GM12873 (cell line): ENCODE data around the gene USP17L12.
"Not testable (repeated sequence)": the region's sequence is repeated elsewhere in the genome, so short reads cannot be mapped to it uniquely, and the experiment has no call there.

ENCODE experiments used
- CTCF ChIP-seq: IDR thresholded peaks from 2 replicates; pipeline ENCODE4 v1.5.1; 2012; ENCODE audit warnings: low read depth, mild to moderate bottlenecking, moderate library complexity, low read length, control low read depth; ENCODE audit not compliant: insufficient read depth; ENCODE audit errors: missing control alignments

USP17L12 gene

DNA sequence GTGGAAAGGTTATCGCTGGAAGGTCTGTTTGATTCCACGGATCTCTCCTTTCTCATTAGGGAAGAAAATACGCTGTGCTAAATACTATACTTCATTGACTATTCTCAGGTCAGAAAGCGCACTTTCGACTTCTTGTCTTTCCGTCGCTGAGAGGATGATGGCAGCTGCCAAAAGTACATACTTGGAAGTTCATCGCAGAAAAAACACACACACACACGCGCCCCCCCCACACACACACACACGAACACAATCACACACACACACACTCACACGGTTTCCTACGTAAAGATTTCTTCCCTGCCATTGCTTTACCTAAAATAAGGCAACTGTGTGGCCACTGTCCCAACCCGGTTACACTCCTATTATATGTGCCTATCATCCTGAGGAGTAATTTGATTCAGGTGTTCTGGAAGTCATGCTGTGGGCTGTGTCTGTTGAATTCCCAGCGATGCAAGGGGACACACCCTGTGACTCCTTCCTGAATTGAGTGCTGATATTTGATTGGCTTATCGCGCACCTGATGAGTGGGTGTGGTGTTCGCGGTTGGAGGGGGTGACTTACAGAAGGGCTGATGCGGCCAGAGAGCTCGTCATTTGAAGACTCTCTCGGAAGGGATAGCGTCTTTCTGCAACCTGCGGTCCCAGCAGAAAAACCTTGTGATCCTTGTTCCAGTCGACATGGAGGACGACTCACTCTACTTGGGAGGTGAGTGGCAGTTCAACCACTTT lies 28.2 kb downstream of the USP17L12 start, which contains the start of gene USP17L18:
USP17L18 (plus strand) TSS at position 678 of the 728 bp plus-strand sequence; CDS start at position 678, 0 bp downstream.
- not testable (repeated sequence) for TF ChIP-seq CTCF

GRCh38 chr4:9253078-9253477 lies 33.1 kb downstream of the USP17L12 start, which contains the start of gene USP17L19:
TSS of gene USP17L19 (plus strand) at chr4:9253378. CDS start at chr4:9253378, 0 bp downstream.
- TF ChIP-seq CTCF: not testable (repeated sequence)

GRCh38 chr4:9257824-9258223 lies 37.9 kb downstream of the USP17L12 start, which contains the start of gene USP17L20:
TSS of gene USP17L20 (plus strand) at chr4:9258124. CDS start at chr4:9258124, 0 bp downstream.
- TF ChIP-seq CTCF: not testable (repeated sequence)

DNA sequence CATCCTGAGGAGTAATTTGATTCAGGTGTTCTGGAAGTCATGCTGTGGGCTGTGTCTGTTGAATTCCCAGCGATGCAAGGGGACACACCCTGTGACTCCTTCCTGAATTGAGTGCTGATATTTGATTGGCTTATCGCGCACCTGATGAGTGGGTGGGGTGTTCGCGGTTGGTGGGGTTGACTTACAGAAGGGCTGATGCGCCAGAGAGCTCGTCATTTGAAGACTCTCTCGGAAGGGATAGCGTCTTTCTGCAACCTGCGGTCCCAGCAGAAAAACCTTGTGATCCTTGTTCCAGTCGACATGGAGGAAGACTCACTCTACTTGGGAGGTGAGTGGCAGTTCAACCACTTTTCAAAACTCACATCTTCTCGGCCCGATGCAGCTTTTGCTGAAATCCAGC lies 42.6 kb downstream of the USP17L12 start, which contains the start of gene USP17L21:
USP17L21 (plus strand) TSS at position 301 of the 400 bp plus-strand sequence; CDS start at position 301, 0 bp downstream.
- TF ChIP-seq CTCF: not testable (repeated sequence)

DNA sequence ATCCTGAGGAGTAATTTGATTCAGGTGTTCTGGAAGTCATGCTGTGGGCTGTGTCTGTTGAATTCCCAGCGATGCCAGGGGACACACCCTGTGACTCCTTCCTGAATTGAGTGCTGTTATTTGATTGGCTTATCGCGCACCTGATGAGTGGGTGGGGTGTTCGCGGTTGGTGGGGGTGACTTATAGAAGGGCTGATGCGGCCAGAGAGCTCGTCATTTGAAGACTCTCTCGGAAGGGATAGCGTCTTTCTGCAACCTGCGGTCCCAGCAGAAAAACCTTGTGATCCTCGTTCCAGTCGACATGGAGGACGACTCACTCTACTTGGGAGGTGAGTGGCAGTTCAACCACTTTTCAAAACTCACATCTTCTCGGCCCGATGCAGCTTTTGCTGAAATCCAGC lies 47.4 kb downstream of the USP17L12 start, which contains the start of gene USP17L22:
USP17L22 (plus strand) TSS at position 301 of the 400 bp plus-strand sequence; CDS start at position 301, 0 bp downstream.
- not testable (repeated sequence) for TF ChIP-seq CTCF
